ENCODE results near the gene ANXA11.
"Not testable (repeated sequence)": the region's sequence is repeated elsewhere in the genome, so short reads cannot be mapped to it uniquely, and the experiment has no call there.

ANXA11 gene

GRCh38 chr10:80234331-80235235 lies 29.2 kb upstream of the ANXA11 start:
- not testable (repeated sequence) for H3K4me1 ChIP-seq (ENCODE audit: control insufficient read depth, insufficient read depth, low read length); H3K9ac ChIP-seq (ENCODE audit: low read depth, low read length); H3K27me3 ChIP-seq (ENCODE audit: control insufficient read depth, insufficient read depth, low read length); H3K4me3 ChIP-seq (ENCODE audit: low read depth, low read length); H3K9me3 ChIP-seq (ENCODE audit: control insufficient read depth, insufficient read depth, low read length); H3K36me3 ChIP-seq (ENCODE audit: control insufficient read depth, insufficient read depth, low read length)

- H3K4me3 ChIP-seq (ENCODE audit: low read depth, low read length); H3K9me3 ChIP-seq (ENCODE audit: control insufficient read depth, insufficient read depth, low read length); H3K27me3 ChIP-seq (ENCODE audit: control insufficient read depth, insufficient read depth, low read length); H3K9ac ChIP-seq (ENCODE audit: low read depth, low read length); H3K36me3 ChIP-seq (ENCODE audit: control insufficient read depth, insufficient read depth, low read length); H3K4me1 ChIP-seq (ENCODE audit: control insufficient read depth, insufficient read depth, low read length): not testable (repeated sequence)
Measured at GRCh38 chr10:80233871-80234270, 28.5 kb upstream of the ANXA11 start.

DNA sequence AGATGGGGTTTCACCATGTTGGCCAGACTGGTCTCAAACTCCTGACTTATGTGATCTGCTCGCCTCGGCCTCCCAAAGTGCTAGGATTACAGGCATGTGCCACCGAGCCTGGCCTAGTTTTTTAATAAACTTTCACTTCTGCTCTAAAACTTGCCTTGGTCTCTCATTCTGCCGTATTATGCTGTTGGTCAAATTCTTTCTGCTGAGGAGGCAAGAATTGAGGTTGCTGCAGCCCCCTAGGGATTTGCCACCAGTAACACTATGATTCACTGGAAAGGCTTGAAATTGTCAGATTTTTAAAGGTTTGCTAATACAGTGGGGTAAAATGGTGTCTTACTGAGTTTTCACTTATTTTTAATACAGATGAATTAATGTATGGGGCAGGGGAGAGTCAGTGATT lies 21.4 kb upstream of the ANXA11 start:
- H3K36me3 ChIP-seq (ENCODE audit: control insufficient read depth, insufficient read depth, low read length); H3K9me3 ChIP-seq (ENCODE audit: control insufficient read depth, insufficient read depth, low read length); H3K27me3 ChIP-seq (ENCODE audit: control insufficient read depth, insufficient read depth, low read length); H3K4me3 ChIP-seq (ENCODE audit: low read depth, low read length); H3K4me1 ChIP-seq (ENCODE audit: control insufficient read depth, insufficient read depth, low read length); H3K9ac ChIP-seq (ENCODE audit: low read depth, low read length): not testable (repeated sequence)

- H3K9ac ChIP-seq (ENCODE audit: low read depth, low read length); H3K9me3 ChIP-seq (ENCODE audit: control insufficient read depth, insufficient read depth, low read length); H3K4me3 ChIP-seq (ENCODE audit: low read depth, low read length); H3K4me1 ChIP-seq (ENCODE audit: control insufficient read depth, insufficient read depth, low read length); H3K36me3 ChIP-seq (ENCODE audit: control insufficient read depth, insufficient read depth, low read length); H3K27me3 ChIP-seq (ENCODE audit: control insufficient read depth, insufficient read depth, low read length): not testable (repeated sequence)
Measured at GRCh38 chr10:80223031-80223419, 17.7 kb upstream of the ANXA11 start.

DNA sequence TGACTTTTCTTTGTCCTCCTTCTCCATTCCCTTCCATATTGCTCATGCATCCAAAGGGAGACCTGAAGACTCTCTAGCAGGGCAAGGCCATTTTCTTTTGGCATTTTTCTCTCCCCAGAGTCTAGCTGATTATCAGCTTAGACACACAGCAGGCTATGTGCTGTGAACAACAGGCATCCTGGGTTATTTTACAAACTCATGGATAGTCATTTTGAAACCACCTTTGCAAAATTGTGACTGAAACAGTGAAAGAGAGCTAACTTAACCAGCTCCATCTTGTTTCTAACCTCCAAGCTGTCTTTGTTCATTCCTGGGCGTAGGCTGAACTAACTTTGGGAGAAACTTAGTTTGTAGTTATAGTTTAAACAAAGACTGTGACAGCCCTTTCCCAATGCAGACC lies 13.5 kb upstream of the ANXA11 start:
- H3K9me3 ChIP-seq (ENCODE audit: control insufficient read depth, insufficient read depth, low read length); H3K9ac ChIP-seq (ENCODE audit: low read depth, low read length); H3K4me3 ChIP-seq (ENCODE audit: low read depth, low read length); H3K4me1 ChIP-seq (ENCODE audit: control insufficient read depth, insufficient read depth, low read length); H3K36me3 ChIP-seq (ENCODE audit: control insufficient read depth, insufficient read depth, low read length); H3K27me3 ChIP-seq (ENCODE audit: control insufficient read depth, insufficient read depth, low read length): not testable (repeated sequence)

GRCh38 chr10:80214368-80214982 lies 9.1 kb upstream of the ANXA11 start:
- not testable (repeated sequence) for H3K9ac ChIP-seq (ENCODE audit: low read depth, low read length); H3K9me3 ChIP-seq (ENCODE audit: control insufficient read depth, insufficient read depth, low read length); H3K4me1 ChIP-seq (ENCODE audit: control insufficient read depth, insufficient read depth, low read length)

DNA sequence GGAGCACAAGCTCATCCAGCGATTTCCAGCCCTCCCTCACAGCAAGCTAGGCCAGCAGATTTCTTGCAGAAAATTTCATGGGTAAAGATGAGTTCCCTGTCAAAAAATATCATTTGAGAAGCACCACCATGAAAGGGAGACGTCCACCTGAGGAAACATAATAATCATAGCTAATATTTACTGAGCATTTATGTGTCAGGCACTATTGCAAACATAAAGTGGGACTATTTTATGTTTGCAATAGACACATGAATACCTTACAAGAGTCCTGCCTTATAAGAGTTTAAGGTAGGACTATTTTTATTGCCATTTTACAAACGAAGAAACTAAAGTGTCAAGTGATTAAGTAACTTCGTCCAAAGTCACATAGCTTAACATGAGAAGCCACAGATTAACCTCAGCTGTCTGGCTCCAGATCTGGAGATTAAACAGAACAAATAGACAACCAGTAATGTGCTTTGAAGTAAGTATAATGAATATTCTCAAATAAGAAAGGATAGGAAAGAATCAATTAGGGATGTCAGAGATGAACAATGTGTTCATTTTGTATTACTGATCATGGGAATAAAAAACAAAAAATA lies 7.3 kb upstream of the ANXA11 start:
- not testable (repeated sequence) for H3K36me3 ChIP-seq (ENCODE audit: control insufficient read depth, insufficient read depth, low read length); H3K27me3 ChIP-seq (ENCODE audit: control insufficient read depth, insufficient read depth, low read length); H3K4me1 ChIP-seq (ENCODE audit: control insufficient read depth, insufficient read depth, low read length); H3K4me3 ChIP-seq (ENCODE audit: low read depth, low read length); H3K9ac ChIP-seq (ENCODE audit: low read depth, low read length); H3K9me3 ChIP-seq (ENCODE audit: control insufficient read depth, insufficient read depth, low read length)

More at GRCh38 chr10:80214368-80214982, 9.1 kb upstream of the ANXA11 start:
- H3K4me3 ChIP-seq (ENCODE audit: low read depth, low read length); H3K27me3 ChIP-seq (ENCODE audit: control insufficient read depth, insufficient read depth, low read length); H3K36me3 ChIP-seq (ENCODE audit: control insufficient read depth, insufficient read depth, low read length): not testable (repeated sequence)

GRCh38 chr10:80211786-80212185 lies 6.4 kb upstream of the ANXA11 start:
- no peaks in the 10 kb centered on the region for H3K27me3 ChIP-seq (ENCODE audit: control insufficient read depth, insufficient read depth, low read length)
- H3K4me1 ChIP-seq (ENCODE audit: control insufficient read depth, insufficient read depth, low read length): no peaks in the 10 kb centered on the region
- H3K36me3 ChIP-seq (ENCODE audit: control insufficient read depth, insufficient read depth, low read length): no peaks in the 10 kb centered on the region
- no peak overlapping the region for H3K9ac ChIP-seq (ENCODE audit: low read depth, low read length)
- no peak overlapping the region for H3K4me3 ChIP-seq (ENCODE audit: low read depth, low read length)
- no peaks in the 10 kb centered on the region for H3K9me3 ChIP-seq (ENCODE audit: control insufficient read depth, insufficient read depth, low read length)

DNA sequence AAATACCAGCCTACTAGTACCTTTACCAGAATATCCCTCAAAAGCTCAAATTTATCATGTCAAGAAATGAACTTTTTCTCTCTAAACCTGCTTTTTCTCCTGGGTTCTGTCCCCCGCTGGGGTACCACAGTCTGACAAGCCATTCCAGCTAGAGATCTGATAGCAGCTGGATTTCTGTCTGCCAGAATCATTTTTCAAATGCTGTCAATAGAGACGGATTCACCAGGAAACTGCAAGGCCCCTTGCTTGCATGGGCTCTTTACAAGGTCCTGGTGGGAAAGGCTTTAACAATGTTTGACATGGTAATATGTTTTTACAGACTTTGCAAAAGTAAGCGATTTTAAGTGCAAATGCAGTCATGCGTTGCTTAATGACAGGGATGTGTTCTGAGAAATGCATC lies 4.9 kb upstream of the ANXA11 start:
- Histone ChIP-seq H3K4me3 (ENCODE audit: low read depth, low read length) (no peak overlapping the region), H3K4me1 (ENCODE audit: control insufficient read depth, insufficient read depth, low read length) (no peaks in the 10 kb centered on the region), H3K9ac (ENCODE audit: low read depth, low read length) (no peak overlapping the region), H3K27me3 (ENCODE audit: control insufficient read depth, insufficient read depth, low read length) (peaks cover 6% of the 10 kb centered on the region), H3K9me3 (ENCODE audit: control insufficient read depth, insufficient read depth, low read length) (no peaks in the 10 kb centered on the region), H3K36me3 (ENCODE audit: control insufficient read depth, insufficient read depth, low read length) (no peaks in the 10 kb centered on the region)

DNA sequence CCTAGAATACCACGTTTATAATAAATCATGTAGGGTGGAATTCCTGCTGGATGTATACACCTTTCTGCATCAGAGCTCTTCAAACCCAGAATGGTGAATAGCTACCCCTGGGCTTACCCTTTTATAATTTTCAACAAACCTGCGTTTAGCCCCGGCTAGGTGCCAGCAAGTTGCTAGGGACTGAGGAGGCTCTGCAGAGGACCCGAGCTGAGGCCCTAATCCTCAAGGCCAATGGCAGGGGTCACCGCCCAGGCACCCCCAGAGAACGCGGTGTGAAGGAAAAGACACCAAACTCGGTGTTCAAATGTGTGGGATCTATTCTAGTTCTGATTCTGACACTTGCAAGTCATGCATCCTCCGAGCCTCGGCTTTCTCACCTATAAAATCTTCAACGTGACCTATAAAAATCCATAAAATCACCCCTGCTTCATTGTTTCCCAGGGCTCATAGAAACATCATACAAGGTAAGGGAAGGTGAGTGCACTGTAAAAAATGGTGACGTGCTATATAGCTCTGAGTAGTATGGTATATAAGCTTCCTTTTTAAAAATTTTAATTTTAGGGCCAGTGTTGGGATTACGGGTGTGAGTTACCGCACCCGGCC lies 2.5 kb upstream of the ANXA11 start:
- H3K9ac ChIP-seq (ENCODE audit: low read depth, low read length): no peak overlapping the region
- peak overlapping the region; percentile 30 for H3K4me3 ChIP-seq (ENCODE audit: low read depth, low read length)
- H3K36me3 ChIP-seq (ENCODE audit: control insufficient read depth, insufficient read depth, low read length): no peaks in the 10 kb centered on the region
- H3K9me3 ChIP-seq (ENCODE audit: control insufficient read depth, insufficient read depth, low read length): no peaks in the 10 kb centered on the region
- H3K27me3 ChIP-seq (ENCODE audit: control insufficient read depth, insufficient read depth, low read length): peaks cover 10% of the 10 kb centered on the region
- H3K4me1 ChIP-seq (ENCODE audit: control insufficient read depth, insufficient read depth, low read length): peaks cover 12% of the 10 kb centered on the region

DNA sequence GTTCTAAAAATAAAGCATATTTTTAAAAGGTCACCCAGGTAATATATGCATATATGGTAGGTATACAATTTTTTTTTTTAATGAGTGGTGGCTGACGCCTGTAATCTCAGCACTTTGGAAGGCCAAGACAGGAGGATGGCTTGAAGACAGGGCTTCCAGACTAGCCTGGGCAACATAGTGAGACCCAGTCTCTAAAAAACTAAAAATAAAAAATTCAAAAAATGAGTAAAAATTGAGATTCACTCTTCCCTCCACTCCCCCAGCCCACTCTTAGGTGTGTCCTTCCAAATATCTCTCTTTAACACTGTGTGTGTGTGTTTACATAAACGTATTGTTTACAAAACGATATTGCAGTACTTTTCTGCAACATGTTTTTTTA lies 929 bp upstream of the ANXA11 start:
- Histone ChIP-seq H3K9me3 (ENCODE audit: control insufficient read depth, insufficient read depth, low read length) (no peaks in the 10 kb centered on the region), H3K4me1 (ENCODE audit: control insufficient read depth, insufficient read depth, low read length) (peaks cover 12% of the 10 kb centered on the region), H3K9ac (ENCODE audit: low read depth, low read length) (no peak overlapping the region), H3K27me3 (ENCODE audit: control insufficient read depth, insufficient read depth, low read length) (peaks cover 10% of the 10 kb centered on the region), H3K4me3 (ENCODE audit: low read depth, low read length) (no peak overlapping the region), H3K36me3 (ENCODE audit: control insufficient read depth, insufficient read depth, low read length) (no peaks in the 10 kb centered on the region)
